RWPE1 (cell line): Measurements from ENCODE around the gene CSPG4.
A peak's percentile ranks its signal among the peaks of the same experiment; 100 is the strongest.

Experiments
- CTCF ChIA-PET: fragments of 350-600 bp; sonication (Branson Sonifier 250); formaldehyde crosslinking; extraction: SDS; loops from one replicate; lab custom pipeline; 2021; lab: Yijun Ruan, JAX
- POLR2A ChIA-PET: fragments of 400-600 bp; formaldehyde crosslinking; extraction: SDS; loops from one replicate; lab custom pipeline; 2020; ENCODE audit warnings: antibody characterized with exemption; ENCODE audit not compliant: low non-redundant PET; lab: Yijun Ruan, JAX
- DNase-seq: peaks from one replicate; pipeline ENCODE4 v3.0.0; 2012; ENCODE audit warnings: low spot score
- H3K27ac ChIP-seq: fragments of 450-650 bp; 2 replicates; pipeline ENCODE4 v1.5.1; 2017
- CTCF ChIP-seq: fragments of 450-650 bp; conservative IDR thresholded peaks from 2 replicates; pipeline ENCODE4 v1.5.1; 2017; ENCODE audit warnings: low read depth, mild to moderate bottlenecking

Gene CSPG4

GRCh38 chr15:75663931-75664421 lies 48.7 kb downstream of the CSPG4 start:
- DNase-seq: no peak
- ChIA-PET CTCF (interaction anchor here (0.7 kb wide), 1 partner anchor 50 kb away, joined by 3 read pairs; no protein-coding TSS in a partner anchor), POLR2A (no interaction called here)
- H3K27ac ChIP-seq: peak overlapping the region; percentile 98
- TF ChIP-seq CTCF: no peak

GRCh38 chr15:75662823-75663519 lies 49.7 kb downstream of the CSPG4 start:
- POLR2A ChIA-PET: no interaction called here
- H3K27ac ChIP-seq: peak overlapping the region; percentile 98
- no peak for DNase-seq
- no peak for TF ChIP-seq CTCF
- CTCF ChIA-PET: no interaction called here

GRCh38 chr15:75661756-75662140 lies 50.9 kb downstream of the CSPG4 start:
- DNase-seq: no peak
- CTCF ChIA-PET: interaction anchor here (1.0 to 1.5 kb wide), 3 partner anchors 14 to 22 kb away, joined by 3 to 9 read pairs (median 4); partner anchors contain the start of gene SNX33
- POLR2A ChIA-PET: interaction anchor here (1.2 to 1.9 kb wide), 4 partner anchors 10 to 294 kb away, joined by 3 to 8 read pairs (median 7); partner anchors contain the start of genes IMP3, MAN2C1 and SNX33
- H3K27ac ChIP-seq: peak overlapping the region; percentile 98
- TF ChIP-seq CTCF: no peak

GRCh38 chr15:75661100-75661755 lies 51.4 kb downstream of the CSPG4 start:
- DNase-seq: peak; percentile 96
- H3K27ac ChIP-seq: peak overlapping the region; percentile 98
- no peak for TF ChIP-seq CTCF
- ChIA-PET POLR2A (interaction anchor here (0.6 to 1.9 kb wide), 7 partner anchors 9 to 293 kb away, joined by 3 to 8 read pairs (median 4); partner anchors contain the start of genes IMP3, MAN2C1 and SNX33), CTCF (interaction anchor here (0.5 to 1.5 kb wide), 5 partner anchors 14 to 50 kb away, joined by 3 to 9 read pairs (median 4); partner anchors contain the start of gene SNX33)

- ChIA-PET POLR2A (interaction anchor here (1.2 to 1.9 kb wide), 3 partner anchors 8 to 20 kb away, joined by 4 to 8 read pairs (median 6); partner anchors contain the start of gene IMP3), CTCF (interaction anchor here (0.6 to 0.8 kb wide), 2 partner anchors 9 to 23 kb away, joined by 4 read pairs; no protein-coding TSS in a partner anchor)
- no peak for TF ChIP-seq CTCF
- DNase-seq: no peak
- H3K27ac ChIP-seq: peak overlapping the region; percentile 98
These were observed 52.6 kb downstream of the CSPG4 start for GRCh38 chr15:75659928-75660645.
